OCI-LY7 (cell line): ENCODE data around the gene QKI. TPM values are rescaled to one million over a fixed set of nuclear protein-coding genes. Genes with fewer than 3 reads are reported as not detected.
A peak's percentile ranks its signal among the peaks of the same experiment; 100 is the strongest.

Experiments
- BruUV-seq: library from RNA; stranded (reverse); fragments of 400-500 nt; replicated peaks from 2 replicates; lab custom pipeline; 2021; lab: Mats Ljungman, UMichigan
- CTCF ChIA-PET: fragments of 300-600 bp; sonication (Branson Sonifier 250); formaldehyde crosslinking; loops from one replicate; lab custom pipeline; 2022; ENCODE audit warnings: antibody characterized with exemption; ENCODE audit not compliant: unreplicated experiment; lab: Charles Lee
- POLR2A ChIA-PET: fragments of 300-600 bp; sonication (Branson Sonifier 250); formaldehyde crosslinking; loops from one replicate; lab custom pipeline; 2022; ENCODE audit warnings: antibody characterized with exemption; lab: Charles Lee
- DNase-seq: peaks from one replicate; pipeline ENCODE4 v3.0.0-alpha.2; 2015; ENCODE audit warnings: low spot score
- H2AFZ ChIP-seq: fragments of 200-600 bp; sonication (generic), shearing (Covaris generic); 2 replicates; pipeline ENCODE4 v1.6.1; 2014; ENCODE audit warnings: mild to moderate bottlenecking, antibody characterized with exemption, low read length, moderate library complexity
- H3K27ac ChIP-seq: fragments of 200-600 bp; sonication (generic); 2 replicates; pipeline ENCODE4 v1.5.1; 2014; ENCODE audit warnings: mixed run types, low read depth, mild to moderate bottlenecking, moderate library complexity, low read length, inconsistent platforms; ENCODE audit not compliant: poor library complexity, severe bottlenecking
- H3K36me3 ChIP-seq: fragments of 200-600 bp; sonication (generic); 2 replicates; pipeline ENCODE4 v1.6.1; 2014; ENCODE audit warnings: mild to moderate bottlenecking, antibody characterized with exemption, low read length, moderate library complexity, mixed read lengths; ENCODE audit not compliant: insufficient read depth
- H3K4me1 ChIP-seq: fragments of 200-600 bp; sonication (generic); 2 replicates; pipeline ENCODE4 v1.5.1; 2014; ENCODE audit warnings: mild to moderate bottlenecking, low read length; ENCODE audit not compliant: insufficient read depth, poor library complexity, severe bottlenecking
- H3K4me2 ChIP-seq: fragments of 200-600 bp; sonication (generic); 2 replicates; pipeline ENCODE4 v1.6.1; 2014; ENCODE audit warnings: mild to moderate bottlenecking, low read length
- H3K4me3 ChIP-seq: fragments of 200-600 bp; sonication (generic); 2 replicates; pipeline ENCODE4 v1.5.1; 2014; ENCODE audit warnings: mild to moderate bottlenecking, low read depth, low read length; ENCODE audit not compliant: poor library complexity, severe bottlenecking
- H3K79me2 ChIP-seq: fragments of 200-600 bp; sonication (generic); 2 replicates; pipeline ENCODE4 v1.6.1; 2016; ENCODE audit warnings: low read depth, mild to moderate bottlenecking, low read length, moderate library complexity, mixed read lengths; ENCODE audit not compliant: insufficient read depth
- H3K9me2 ChIP-seq: fragments of 200-600 bp; sonication (generic); 2 replicates; pipeline ENCODE4 v1.6.1; 2016; ENCODE audit warnings: mild to moderate bottlenecking, low read length, mixed read lengths; ENCODE audit not compliant: insufficient read depth
- H3K9me3 ChIP-seq: fragments of 200-600 bp; sonication (generic); 2 replicates; pipeline ENCODE4 v1.6.1; 2014; ENCODE audit warnings: mild to moderate bottlenecking, mixed run types, low read length, mixed read lengths
- H4K20me1 ChIP-seq: fragments of 200-600 bp; sonication (generic); 2 replicates; pipeline ENCODE4 v1.6.1; 2014; ENCODE audit warnings: mild to moderate bottlenecking, antibody characterized with exemption, low read length, moderate library complexity, mixed read lengths; ENCODE audit not compliant: insufficient read depth
- EZH2phosphoT487 ChIP-seq: fragments of 200-600 bp; sonication (generic); IDR thresholded peaks from 2 replicates; pipeline ENCODE4 v1.6.1; 2018; ENCODE audit warnings: low read depth, borderline replicate concordance, mild to moderate bottlenecking, mixed run types, antibody characterized with exemption, low read length, moderate library complexity, mixed read lengths
- intact Hi-C: fragments of 100-400 bp; cut with micrococcal nuclease; formaldehyde crosslinking; loops from one replicate; pipeline ENCODE4 v1.10.0; 2022; ENCODE audit not compliant: unreplicated experiment
- total RNA-seq, 2 experiments: library from RNA; depleted of rRNA in 1 of 2; stranded (reverse); fragments of >200 nt in 1 of 2; shearing (Covaris generic) in 1 of 2; gene quantifications; 2 replicates each; pipeline ENCODE4 v1.2.3, GENCODE V29; 2014 to 2022
- TF ChIP-seq, protein P1 (sequence below): fragments of 200-600 bp; sonication (generic); conservative IDR thresholded peaks from 2 replicates; pipeline ENCODE4 v1.5.1; 2014; ENCODE audit warnings: mild to moderate bottlenecking, antibody characterized with exemption, low read length, moderate library complexity, mixed read lengths

The QKI gene
- total RNA-seq, 2 experiments from 2014 or later: 55.4 to 74.5 TPM

- CTCF ChIA-PET: no interaction called here
- TF ChIP-seq EZH2phosphoT487: no peak
- TF ChIP-seq, protein P1, sequence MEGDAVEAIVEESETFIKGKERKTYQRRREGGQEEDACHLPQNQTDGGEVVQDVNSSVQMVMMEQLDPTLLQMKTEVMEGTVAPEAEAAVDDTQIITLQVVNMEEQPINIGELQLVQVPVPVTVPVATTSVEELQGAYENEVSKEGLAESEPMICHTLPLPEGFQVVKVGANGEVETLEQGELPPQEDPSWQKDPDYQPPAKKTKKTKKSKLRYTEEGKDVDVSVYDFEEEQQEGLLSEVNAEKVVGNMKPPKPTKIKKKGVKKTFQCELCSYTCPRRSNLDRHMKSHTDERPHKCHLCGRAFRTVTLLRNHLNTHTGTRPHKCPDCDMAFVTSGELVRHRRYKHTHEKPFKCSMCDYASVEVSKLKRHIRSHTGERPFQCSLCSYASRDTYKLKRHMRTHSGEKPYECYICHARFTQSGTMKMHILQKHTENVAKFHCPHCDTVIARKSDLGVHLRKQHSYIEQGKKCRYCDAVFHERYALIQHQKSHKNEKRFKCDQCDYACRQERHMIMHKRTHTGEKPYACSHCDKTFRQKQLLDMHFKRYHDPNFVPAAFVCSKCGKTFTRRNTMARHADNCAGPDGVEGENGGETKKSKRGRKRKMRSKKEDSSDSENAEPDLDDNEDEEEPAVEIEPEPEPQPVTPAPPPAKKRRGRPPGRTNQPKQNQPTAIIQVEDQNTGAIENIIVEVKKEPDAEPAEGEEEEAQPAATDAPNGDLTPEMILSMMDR: peak; percentile 38; the same call in 1 of the 2 replicates
Observed at GRCh38 chr6:163579880-163580295, 165.4 kb downstream of the QKI start.

GRCh38 chr6:163580311-163581030, 166.0 kb downstream of the QKI start:
- H3K4me2 ChIP-seq: no peak overlapping the region
- no peaks in the 10 kb centered on the region for H4K20me1 ChIP-seq
- intact Hi-C loops: no loop called here
- H2AFZ ChIP-seq: no peak overlapping the region
- H3K79me2 ChIP-seq: no peaks in the 10 kb centered on the region
- no peak for DNase-seq
- no TSS peak for BruUV-seq
- H3K4me3 ChIP-seq: no peak overlapping the region
- H3K36me3 ChIP-seq: no peaks in the 10 kb centered on the region
- ChIA-PET CTCF (no interaction called here), POLR2A (interaction anchor here (0.6 kb wide), 1 partner anchor 23 kb away, joined by 4 read pairs; no protein-coding TSS in a partner anchor)
- TF ChIP-seq EZH2phosphoT487: no peak
- TF ChIP-seq, protein P1: 0 out of 2 replicates have a peak, but pooled peaks have one; percentile 1
- H3K9me2 ChIP-seq: no peaks in the 10 kb centered on the region
- no peaks in the 10 kb centered on the region for H3K4me1 ChIP-seq
- H3K9me3 ChIP-seq: no peaks in the 10 kb centered on the region
- H3K27ac ChIP-seq: no peak overlapping the region

More at GRCh38 chr6:163579880-163580295, 165.4 kb downstream of the QKI start:
- Histone ChIP-seq H4K20me1 (no peaks in the 10 kb centered on the region), H3K4me3 (no peak overlapping the region), H3K79me2 (no peaks in the 10 kb centered on the region), H3K27ac (no peak overlapping the region), H3K9me3 (no peaks in the 10 kb centered on the region), H2AFZ (no peak overlapping the region), H3K4me1 (no peaks in the 10 kb centered on the region), H3K4me2 (no peak overlapping the region), H3K9me2 (no peaks in the 10 kb centered on the region), H3K36me3 (no peaks in the 10 kb centered on the region)
- POLR2A ChIA-PET: interaction anchor here (0.6 to 0.9 kb wide), 2 partner anchors 10 to 24 kb away, joined by 3 to 4 read pairs; no protein-coding TSS in a partner anchor
- intact Hi-C loops: no loop called here
- DNase-seq: no peak
- BruUV-seq: no TSS peak

DNA sequence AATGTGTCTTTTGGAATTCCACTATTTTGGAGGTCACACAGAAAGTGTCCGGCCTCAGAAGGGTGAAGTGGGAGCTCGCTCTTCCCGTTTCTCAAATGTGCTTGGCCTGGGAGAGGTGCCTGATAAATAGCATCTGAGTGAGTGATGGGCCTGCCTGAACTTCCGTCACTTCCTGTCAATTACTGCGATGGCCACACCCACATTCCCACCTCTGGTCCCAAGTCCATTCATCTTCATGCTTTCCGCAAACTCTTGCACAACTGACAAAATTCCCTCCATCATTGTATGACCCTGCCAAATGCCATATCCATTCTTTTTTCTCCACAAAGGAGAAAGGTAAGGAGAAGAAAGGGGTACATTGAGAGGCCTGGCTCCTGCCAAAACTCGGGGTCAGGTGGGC, 169.0 kb downstream of the QKI start:
- Histone ChIP-seq H2AFZ (no peak overlapping the region), H4K20me1 (no peaks in the 10 kb centered on the region), H3K79me2 (no peaks in the 10 kb centered on the region), H3K4me2 (no peak overlapping the region), H3K27ac (no peak overlapping the region), H3K4me1 (no peaks in the 10 kb centered on the region), H3K9me2 (no peaks in the 10 kb centered on the region), H3K4me3 (no peak overlapping the region), H3K9me3 (no peaks in the 10 kb centered on the region), H3K36me3 (no peaks in the 10 kb centered on the region)
- no TSS peak for BruUV-seq
- CTCF ChIA-PET: no interaction called here
- no peak for DNase-seq
- intact Hi-C loops: no loop called here
- TF ChIP-seq, protein P1: no peak
- TF ChIP-seq EZH2phosphoT487: no peak
- POLR2A ChIA-PET: no interaction called here
